OCI-M1 (cell line): ENCODE data around the gene NPC1.
"Not testable (repeated sequence)": the region's sequence is repeated elsewhere in the genome, so short reads cannot be mapped to it uniquely, and the experiment has no call there.

Source experiments
- DNase-seq: peaks from one replicate; lab custom pipeline; 2025; lab: John Stamatoyannopoulos, UW

NPC1 gene

GRCh38 chr18:23609390-23610023 lies 23.2 kb upstream of the NPC1 start:
- DNase-seq = no peak

- no peak for DNase-seq
Measured at GRCh38 chr18:23608211-23608610, 21.9 kb upstream of the NPC1 start.

DNA sequence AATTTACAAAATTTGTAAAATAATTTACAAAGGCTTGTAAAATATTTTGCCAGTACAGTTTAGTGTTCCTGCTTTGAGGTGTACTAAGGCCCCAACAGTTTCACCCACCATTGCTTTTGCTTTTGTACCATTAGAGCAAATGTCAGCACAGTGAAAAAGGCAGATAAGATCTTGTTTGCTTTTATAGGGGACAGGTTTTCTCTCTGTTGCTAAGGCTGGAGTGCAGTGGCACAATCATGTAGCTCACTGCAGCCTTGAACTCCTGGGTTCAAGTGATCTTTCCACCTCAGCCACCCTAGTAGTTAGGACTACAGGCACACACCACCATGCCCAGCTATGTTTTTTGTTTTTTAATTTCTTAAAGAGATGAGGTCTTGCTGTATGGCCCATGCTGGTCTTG lies 19.6 kb upstream of the NPC1 start:
- DNase-seq = no peak

DNA sequence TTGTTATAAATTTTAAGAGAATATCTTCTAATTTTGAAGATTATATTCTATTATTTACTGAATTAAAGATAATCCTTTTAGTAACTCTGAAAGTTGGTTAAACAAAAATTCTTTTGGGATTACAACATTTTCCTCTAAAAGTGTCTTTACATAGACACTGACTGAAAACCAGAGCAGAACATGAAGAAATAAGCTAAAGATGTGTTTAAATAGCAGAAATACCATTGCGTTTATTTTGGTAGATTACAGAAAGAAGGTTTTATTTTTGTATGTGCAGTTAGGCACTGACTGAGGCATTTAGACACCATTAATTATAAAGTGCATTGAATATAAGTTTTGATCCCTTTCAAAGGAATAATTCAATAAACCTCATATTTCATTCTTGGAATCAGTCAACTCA lies 13.5 kb upstream of the NPC1 start:
- DNase-seq = no peak

DNA sequence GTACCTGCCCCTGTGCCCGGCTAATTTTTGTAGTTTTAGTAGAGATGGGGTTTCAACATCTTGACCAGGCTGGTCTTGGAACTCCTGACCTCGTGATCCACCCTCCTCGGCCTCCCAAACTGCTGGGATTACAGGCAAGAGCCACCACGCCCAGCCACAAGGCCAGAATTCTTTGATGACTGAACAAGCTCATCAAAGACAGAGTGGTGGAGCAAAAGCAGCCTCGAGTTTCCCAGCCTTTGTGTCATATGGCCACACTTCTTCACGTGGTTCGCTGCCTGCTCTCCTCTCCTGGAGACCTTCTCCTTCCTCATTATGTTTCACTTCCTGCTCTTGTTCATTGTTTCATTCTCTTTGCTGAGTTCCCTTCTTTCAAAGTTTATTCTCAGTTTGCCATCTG lies 9.9 kb upstream of the NPC1 start:
- DNase-seq = no peak

- no peak for DNase-seq
Measured at GRCh38 chr18:23595591-23595990, 9.3 kb upstream of the NPC1 start.

GRCh38 chr18:23593720-23594119 lies 7.4 kb upstream of the NPC1 start:
- no peak for DNase-seq

GRCh38 chr18:23592911-23593310 lies 6.6 kb upstream of the NPC1 start:
- DNase-seq = no peak

- DNase-seq = no peak
Measured at GRCh38 chr18:23591011-23591410, 4.7 kb upstream of the NPC1 start.

GRCh38 chr18:23588836-23589560 lies 2.7 kb upstream of the NPC1 start:
- no peak for DNase-seq

- no peak for DNase-seq
Measured at GRCh38 chr18:23587220-23587642, 925 bp upstream of the NPC1 start.

- no peak for DNase-seq
Measured at GRCh38 chr18:23585897-23586248, 433 bp downstream of the NPC1 start.

GRCh38 chr18:23585007-23585871 lies 1.1 kb downstream of the NPC1 start:
- DNase-seq = peak; percentile 70

DNA sequence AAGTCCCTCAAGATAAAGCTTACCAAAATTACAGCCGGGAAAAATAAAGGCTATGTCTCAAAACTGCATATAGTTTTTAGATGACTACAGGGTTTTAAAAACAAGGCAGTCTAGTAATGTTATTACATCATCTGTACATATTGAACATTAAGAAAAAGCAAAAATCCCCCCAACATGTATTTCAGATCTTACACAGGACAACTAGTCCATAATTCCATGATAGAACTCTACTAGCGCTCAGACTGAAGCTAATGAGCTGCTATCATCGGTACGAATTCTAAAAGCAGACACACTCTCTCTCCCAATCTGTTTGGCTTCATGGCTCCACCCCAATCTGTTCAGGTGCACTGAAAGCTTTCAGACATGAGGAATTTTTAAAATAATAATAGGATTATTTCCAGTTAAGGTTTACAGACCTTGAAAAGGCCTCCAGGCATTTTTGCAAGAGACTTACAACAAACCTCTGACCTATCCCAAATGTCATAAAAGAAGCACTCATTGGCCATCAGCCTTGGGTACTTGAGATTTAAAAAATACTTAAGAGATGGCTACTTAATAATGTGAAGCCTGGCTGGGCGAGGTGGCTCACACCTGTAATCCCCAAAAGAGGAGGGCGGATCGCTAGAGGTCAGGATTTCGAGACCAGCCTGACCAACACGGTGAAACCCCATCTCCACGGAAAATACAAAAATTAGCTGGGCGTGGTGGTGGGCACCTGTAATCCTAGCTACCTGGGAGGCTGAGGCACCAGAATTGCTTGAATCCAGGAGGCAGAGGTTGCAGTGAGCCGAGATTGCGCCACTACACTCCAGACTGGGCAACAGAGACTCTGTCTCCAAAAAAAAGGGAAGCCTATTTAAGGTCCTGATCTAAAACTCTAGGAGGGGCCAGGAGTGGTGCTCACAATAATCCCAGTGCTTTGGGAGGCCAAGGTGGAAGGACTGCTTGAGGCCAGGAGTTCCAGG lies 2.0 kb downstream of the NPC1 start:
- DNase-seq = no peak

GRCh38 chr18:23583071-23583865 lies 3.0 kb downstream of the NPC1 start:
- DNase-seq = no peak

DNA sequence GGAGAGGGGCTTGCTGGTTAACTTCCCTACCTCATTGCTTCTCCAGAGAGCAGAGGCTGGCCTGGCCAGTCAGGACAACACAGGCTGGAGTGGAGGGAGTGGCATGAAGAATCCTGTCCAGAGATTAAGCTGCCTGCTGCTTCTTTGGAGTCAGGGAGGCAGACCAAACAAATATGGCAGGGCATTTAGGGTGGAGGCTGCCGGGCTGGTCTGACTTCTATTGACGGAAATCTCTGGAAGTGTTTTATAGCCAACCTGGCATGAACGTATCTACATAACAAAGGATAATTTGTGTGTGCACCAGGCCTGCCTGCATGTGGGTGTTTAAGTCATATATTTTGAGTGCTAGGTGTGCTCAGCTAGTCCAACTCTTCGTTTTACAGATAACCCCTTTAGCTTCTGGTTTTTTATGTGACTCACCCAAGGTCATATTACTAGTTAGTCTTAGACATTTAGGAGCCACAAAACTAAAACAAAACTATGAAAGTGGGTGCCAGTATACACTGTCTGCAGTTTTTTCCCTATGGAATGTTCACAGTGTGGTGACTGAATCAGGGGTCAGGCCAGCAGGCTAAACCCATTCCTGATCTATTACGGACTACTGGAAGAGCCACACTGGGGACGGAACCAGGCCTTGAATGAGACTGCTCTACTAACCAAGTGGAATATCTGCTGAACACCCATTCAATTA lies 5.5 kb downstream of the NPC1 start:
- DNase-seq = no peak

- DNase-seq = peak; percentile 76
Measured at GRCh38 chr18:23578891-23579653, 7.2 kb downstream of the NPC1 start.

- no peak for DNase-seq
Measured at GRCh38 chr18:23578067-23578701, 8.1 kb downstream of the NPC1 start.

- DNase-seq = not testable (repeated sequence)
Measured at GRCh38 chr18:23577521-23577920, 8.8 kb downstream of the NPC1 start.
